ENCODE data around the gene LBHD1. TPM values are rescaled to one million over a fixed set of nuclear protein-coding genes. Genes with fewer than 3 reads are reported as not detected.

Gene LBHD1
- total and polyA plus RNA-seq, 2 of the 13 experiments (the other 11 are each of a cell fraction or from before 2014, with no cell fraction given) = 3.2 to 3.7 TPM

GRCh38 chr11:62665599-62666258 lies 6.3 kb downstream of the LBHD1 start:
- H3K4me3 ChIP-seq (replicated peaks in 1 of 3; ENCODE audit: insufficient read depth in 1 of 3, low read depth in 2 of 3, low read length in 3 of 3) = peak overlapping the region; percentile 69 to 97 (median 91)
- peak overlapping the region; percentile 84 for H3K27ac ChIP-seq (ENCODE audit: extremely low read length, insufficient read depth, low read length)
- CTCF ChIA-PET (ENCODE audit: low intra/inter-chr PET ratio, low total read pairs) = no interaction called here
- no peaks in the 10 kb centered on the region; the same call in none of the 2 replicates for H4K20me1 ChIP-seq (ENCODE audit: insufficient read depth, low read length)
- BruUV-seq (replicated peaks) = no TSS peak
- H2AFZ ChIP-seq (ENCODE audit: low read length) = no peak overlapping the region
- in situ Hi-C loops (cut with HindIII; ENCODE audit: extremely low pct_ligation_motif_present, low pct_unique_long_range_greater_than_20kb) (no loop called here), intact Hi-C loops (cut with micrococcal nuclease; ENCODE audit: unreplicated experiment) (no loop called here)
- H3K9ac ChIP-seq (ENCODE audit: insufficient read depth, low read depth, low read length) = peak overlapping the region; percentile 91
- H3K27me3 ChIP-seq (ENCODE audit: control insufficient read depth in 1 of 2, insufficient read depth in 2 of 2, low read length in 2 of 2) = no peaks in the 10 kb centered on the region; a peak in 1 of 5 replicates
- WGBS (ENCODE audit: low lambda C conversion rate) = 2% methylated on average over 35 of the region's 39 CpGs
- FAIRE-seq = no peak
- H3K9me3 ChIP-seq (ENCODE audit: low read length) = no peaks in the 10 kb centered on the region
- DNase-seq (ENCODE audit: low spot score) = no peak
- POLR2A ChIA-PET = interaction anchor here (0.7 to 4.5 kb wide), 36 partner anchors 10 to 272 kb away, joined by 3 to 186 read pairs (median 11); partner anchors contain the start of genes AHNAK, B3GAT3, BSCL2 and EEF1G
- ATAC-seq = peak; percentile 13
- H3K4me1 ChIP-seq (ENCODE audit: insufficient read depth, low read length) = peaks cover 53% of the 10 kb centered on the region
- peak overlapping the region; percentile 85 for H3K4me2 ChIP-seq (ENCODE audit: low read depth, low read length)
- H3K36me3 ChIP-seq (replicated peaks in 1 of 2; ENCODE audit: control insufficient read depth in 1 of 2, insufficient read depth in 2 of 2, low read length in 2 of 2) = peaks cover 0 to 15% of the 10 kb centered on the region in 2 experiments; a peak in 2 of 5 replicates
- H3K79me2 ChIP-seq (ENCODE audit: insufficient read depth, low read length) = peaks cover 35% of the 10 kb centered on the region
- no peak for TF ChIP-seq NFAT5 (CRISPR knock-in tag; IDR thresholded peaks at IDR 0.05)
- 0 out of 2 replicates have a peak, but pooled peaks have one; percentile 18 for TF ChIP-seq ZNF260 (CRISPR knock-in tag; IDR thresholded peaks at IDR 0.05; ENCODE audit: borderline replicate concordance, low read depth)
- TF ChIP-seq U2AF2 (IDR thresholded peaks at IDR 0.05; ENCODE audit: low read depth, low read length) = no peak
- peak; percentile 70; the same call in 1 of the 2 replicates for TF ChIP-seq MTERF4 (CRISPR knock-in tag; IDR thresholded peaks at IDR 0.05)
- no peak for TF ChIP-seq NFRKB (IDR thresholded peaks at IDR 0.05)
- TF ChIP-seq ZNF503 (CRISPR knock-in tag; IDR thresholded peaks at IDR 0.05) = 0 out of 2 replicates have a peak, but pooled peaks have one; percentile 3
- no peak for TF ChIP-seq ZNF18 (CRISPR knock-in tag; IDR thresholded peaks at IDR 0.05; ENCODE audit: insufficient replicate concordance)

Measured in HepG2 (cell line).